ENCODE results near the gene NBPF1.
A peak's percentile ranks its signal among the peaks of the same experiment; 100 is the strongest.
"Not testable (repeated sequence)": the region's sequence is repeated elsewhere in the genome, so short reads cannot be mapped to it uniquely, and the experiment has no call there.

NBPF1 gene

GRCh38 chr1:16545682-16546095, 67.7 kb downstream of the NBPF1 start:
- DNase-seq (ENCODE audit: low read depth in 2 of 2): peak in 1 of 2 experiments; percentile 34

DNA sequence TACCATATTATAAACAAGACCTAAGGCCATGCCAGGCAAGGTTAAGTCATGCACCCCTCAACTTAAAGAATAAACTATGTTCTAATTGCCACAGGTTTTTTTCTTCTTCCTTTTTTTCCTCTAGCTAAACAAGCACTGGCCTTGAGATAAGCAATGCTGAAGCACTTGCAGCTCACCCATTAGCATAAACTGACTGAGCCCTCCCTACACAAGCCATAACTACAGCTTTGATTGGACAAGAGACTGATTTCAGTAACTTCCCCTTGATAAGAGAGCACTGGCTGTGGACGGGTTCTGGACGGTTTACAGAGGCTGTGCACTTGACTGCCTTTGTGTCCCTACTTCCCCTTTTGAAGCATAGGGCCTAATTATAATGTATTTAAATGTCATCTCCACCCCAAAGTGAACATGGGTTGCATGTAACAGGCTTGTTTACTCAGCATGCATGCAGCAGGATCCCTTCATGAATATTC, 72.9 kb downstream of the NBPF1 start:
- not testable (repeated sequence) for DNase-seq (ENCODE audit: low read depth in 2 of 2)

DNA sequence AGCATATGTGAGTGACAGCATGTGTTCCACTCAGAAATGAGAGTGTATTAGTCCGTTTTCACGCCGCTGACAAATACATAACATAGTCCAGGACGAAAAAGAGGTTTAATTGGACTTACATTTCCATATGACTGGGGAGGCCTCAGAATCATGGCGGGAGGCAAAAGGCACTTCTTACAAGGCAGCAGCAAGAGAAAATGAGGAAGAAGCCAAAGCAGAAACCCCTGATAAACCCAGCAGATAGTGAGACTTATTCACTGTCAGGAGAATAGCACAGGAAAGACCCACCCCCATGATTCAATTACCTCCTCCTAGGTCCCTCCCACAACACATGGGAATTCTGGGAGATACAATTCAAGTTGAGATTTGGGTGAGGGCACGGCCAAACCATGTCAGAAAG, 75.8 kb downstream of the NBPF1 start:
- DNase-seq (ENCODE audit: low read depth in 2 of 2): not testable (repeated sequence)

DNA sequence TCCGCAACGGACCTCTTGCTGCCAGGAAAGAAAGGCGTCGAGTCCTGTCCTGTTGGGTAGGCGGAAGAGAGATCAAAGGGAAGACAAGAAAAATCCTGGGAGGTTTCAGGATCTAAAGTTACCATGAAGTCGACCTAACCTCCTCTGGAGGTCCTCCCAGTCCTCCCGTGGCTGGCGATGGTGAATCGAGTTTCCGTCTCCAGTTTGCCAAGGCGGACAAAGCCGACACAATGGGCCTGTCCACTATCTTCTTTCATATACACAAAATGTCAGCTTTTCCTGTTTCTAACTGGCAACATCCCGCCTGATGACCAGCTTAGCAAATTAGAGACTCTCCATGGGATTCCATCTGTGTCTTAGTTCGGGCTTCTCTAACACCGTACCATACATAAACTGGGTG, 76.6 kb downstream of the NBPF1 start:
- DNase-seq (ENCODE audit: low read depth in 2 of 2): not testable (repeated sequence)

DNA sequence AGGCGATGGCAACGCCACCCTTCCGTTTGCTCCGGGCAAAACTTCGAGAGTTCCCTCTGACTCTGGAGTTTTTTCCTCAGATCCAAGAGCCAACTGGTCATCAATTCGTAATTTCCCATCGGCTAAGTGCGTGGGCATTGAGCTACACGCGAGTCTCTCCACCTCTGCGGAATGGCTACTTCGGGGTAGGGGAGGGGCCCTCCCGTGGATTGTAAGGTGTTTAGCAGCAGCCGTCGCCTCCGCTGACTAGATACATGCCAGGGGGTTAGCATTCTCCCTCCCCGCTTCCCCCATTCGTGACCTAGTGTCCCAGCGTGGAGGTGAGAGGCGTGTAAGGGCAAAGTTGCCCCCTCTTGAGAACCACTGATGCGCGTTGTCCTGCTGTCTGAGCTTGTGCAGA, 77.5 kb downstream of the NBPF1 start:
- not testable (repeated sequence) for DNase-seq (ENCODE audit: low read depth in 2 of 2)

DNA sequence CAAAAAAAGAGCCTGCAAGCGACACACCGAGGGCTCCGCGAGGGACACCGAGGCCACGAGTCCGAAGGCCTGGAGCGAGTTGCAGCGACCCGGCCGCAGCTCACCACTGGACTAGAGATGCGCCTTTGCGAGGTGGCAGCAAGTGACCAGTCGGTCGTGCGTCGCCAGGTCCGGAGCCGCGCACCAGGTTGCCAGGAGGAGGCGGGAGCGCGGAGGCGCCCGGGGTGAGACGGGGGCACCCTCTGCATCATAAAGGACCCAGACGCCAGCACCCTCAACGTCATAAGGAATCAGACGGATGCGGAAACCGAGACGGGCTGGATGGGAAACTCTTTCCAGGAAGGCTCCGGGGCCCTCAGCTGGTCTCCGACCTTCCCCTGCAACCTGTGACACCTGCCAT, 77.9 kb downstream of the NBPF1 start:
- DNase-seq (ENCODE audit: low read depth in 2 of 2): not testable (repeated sequence)

GRCh38 chr1:16534829-16535456, 78.4 kb downstream of the NBPF1 start:
- peak; percentile 24 to 56 for DNase-seq (ENCODE audit: low read depth in 2 of 2)

DNA sequence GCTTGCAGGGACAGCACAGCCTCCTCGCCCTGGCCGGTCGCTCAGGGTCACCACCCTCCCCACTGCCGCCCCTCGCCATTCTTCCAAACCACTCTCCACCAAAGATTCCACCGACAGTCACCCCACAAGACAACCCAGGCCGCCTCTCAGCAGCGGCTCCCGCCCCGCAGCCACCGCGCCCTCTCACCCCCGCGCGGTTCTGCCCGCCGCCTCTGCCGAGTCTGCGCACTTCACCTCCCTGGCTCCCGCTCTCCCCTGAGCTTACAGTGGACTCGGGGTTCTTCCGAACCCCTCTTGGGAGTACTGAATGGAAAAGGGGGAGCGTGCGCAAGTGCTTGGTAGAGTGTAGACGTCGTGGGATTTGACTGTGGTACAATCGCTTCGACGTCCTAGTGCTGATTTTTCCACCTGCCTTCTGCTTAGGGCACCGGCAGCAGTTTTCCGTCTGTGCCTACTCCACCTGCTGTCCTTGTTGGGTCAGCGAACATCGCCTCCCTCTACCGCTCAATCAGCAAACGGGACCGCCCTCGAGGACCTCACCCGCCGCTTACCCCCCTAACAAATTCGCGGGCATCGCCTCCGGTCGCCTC, 79.0 kb downstream of the NBPF1 start:
- DNase-seq (ENCODE audit: low read depth in 2 of 2): not testable (repeated sequence)

- DNase-seq (ENCODE audit: low read depth in 2 of 2): not testable (repeated sequence)
These were observed 81.0 kb downstream of the NBPF1 start for GRCh38 chr1:16532235-16532991.

DNA sequence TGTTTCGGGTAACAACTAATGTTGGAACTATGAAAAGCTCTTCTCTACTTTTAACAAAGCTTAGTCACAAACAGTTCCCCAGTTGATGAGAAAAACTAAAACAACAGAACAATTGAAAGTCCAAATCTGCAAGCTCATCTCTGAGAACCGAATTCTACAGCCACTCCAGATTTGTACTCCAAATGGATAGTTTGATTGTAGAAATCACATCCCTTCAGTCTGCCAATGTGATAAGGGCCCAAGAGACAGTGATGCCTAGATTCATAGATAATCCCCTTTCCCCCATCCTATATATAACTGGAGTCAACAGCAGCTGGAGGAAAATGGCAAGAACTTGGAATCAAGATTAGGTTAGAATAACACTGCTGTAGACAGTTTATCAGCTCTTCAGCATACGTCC, 85.0 kb downstream of the NBPF1 start:
- DNase-seq (ENCODE audit: low read depth in 2 of 2): not testable (repeated sequence)

DNA sequence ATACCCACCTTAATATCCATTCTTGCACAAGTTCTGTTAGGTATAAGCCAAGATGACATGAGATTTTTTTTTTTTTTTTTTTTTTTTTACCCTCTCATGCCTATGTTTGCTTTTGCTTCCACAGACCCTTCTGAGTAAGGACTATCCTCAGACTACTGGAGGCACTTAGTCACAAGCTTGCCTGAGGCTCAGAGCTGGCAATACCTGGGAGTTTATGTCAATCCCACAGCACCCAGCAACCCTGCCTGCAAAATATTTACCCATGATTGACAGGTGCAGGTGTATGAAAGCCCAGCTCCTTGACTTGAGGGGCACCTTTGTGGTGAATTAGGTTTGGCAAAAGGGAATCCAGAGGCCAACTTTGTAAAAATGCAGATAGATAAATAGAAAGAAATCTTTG, 87.6 kb downstream of the NBPF1 start:
- not testable (repeated sequence) for DNase-seq (ENCODE audit: low read depth in 2 of 2)

DNA sequence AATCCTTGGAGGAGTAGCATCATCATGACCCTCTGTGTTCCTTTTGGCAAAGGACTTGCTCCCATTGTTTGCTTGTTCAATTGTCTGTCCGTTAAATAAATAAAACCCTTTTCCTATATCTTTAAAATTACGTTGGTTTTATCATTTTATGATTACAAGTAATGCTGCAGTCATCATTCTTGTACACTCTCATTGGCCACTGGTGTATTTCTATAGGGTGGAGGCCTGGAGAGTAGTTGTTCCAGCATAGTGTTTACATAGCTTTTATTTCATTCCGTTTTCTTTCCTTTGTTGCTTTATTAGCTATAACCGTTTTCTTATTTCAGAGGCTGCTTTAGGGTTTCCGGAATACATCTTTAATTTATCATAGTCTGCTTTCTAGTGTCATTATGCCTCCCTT, 91.7 kb downstream of the NBPF1 start:
- not testable (repeated sequence) for DNase-seq (ENCODE audit: low read depth in 2 of 2)

- no peak for DNase-seq (ENCODE audit: low read depth in 2 of 2)
These were observed 92.1 kb downstream of the NBPF1 start for GRCh38 chr1:16521288-16521583.

GRCh38 chr1:16520435-16521287, 92.7 kb downstream of the NBPF1 start:
- not testable (repeated sequence) for DNase-seq (ENCODE audit: low read depth in 2 of 2)

DNA sequence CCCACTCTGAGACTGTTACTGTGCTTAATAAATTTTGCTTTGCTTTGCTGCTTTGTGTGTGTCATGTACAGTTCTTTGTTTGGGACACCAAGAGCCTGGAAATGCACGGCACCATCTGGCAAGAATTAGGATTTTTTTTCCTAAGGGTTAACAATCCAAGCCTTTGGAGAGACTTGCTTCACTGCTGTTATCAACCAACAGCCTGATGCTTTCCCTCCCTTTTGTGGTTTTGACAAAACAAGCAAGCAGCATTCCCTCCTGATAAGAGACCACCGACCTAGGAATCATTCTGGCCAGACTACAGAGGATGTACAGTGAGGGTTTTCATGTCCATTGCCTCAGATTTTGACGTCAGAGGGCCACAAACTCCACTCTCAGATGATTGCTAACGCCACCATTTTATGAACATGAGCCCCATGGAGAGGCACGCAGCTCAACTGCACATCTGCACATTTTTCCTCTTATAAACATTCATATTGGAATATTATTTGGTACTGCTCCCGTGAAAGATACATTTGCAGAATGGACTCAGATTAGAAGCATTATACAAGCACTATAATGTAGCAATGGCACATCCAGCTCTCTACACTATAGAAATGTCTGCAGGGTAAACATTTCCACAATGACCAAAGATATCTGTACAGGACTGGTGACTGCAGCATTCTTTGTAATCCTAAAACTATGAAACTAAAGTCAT, 94.0 kb downstream of the NBPF1 start:
- not testable (repeated sequence) for DNase-seq (ENCODE audit: low read depth in 2 of 2)

DNA sequence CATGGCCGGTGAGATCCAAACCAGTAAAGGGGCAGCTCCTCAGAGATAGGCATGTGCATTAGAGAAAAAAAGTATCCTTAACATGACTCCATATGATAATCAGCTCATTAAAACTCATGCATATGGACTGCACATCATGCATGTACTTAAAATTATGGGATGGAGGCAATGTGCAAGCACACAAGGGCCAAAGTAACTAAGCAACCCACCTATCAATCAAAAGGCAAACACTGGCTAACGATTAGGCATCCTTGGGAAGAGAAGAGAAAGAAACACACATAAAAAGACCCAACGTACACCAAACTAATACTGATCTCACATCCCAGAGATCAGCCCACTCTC, 94.5 kb downstream of the NBPF1 start:
- DNase-seq (ENCODE audit: low read depth in 2 of 2): not testable (repeated sequence)

GRCh38 chr1:16516694-16517410, 96.5 kb downstream of the NBPF1 start:
- not testable (repeated sequence) for DNase-seq (ENCODE audit: low read depth in 2 of 2)

DNA sequence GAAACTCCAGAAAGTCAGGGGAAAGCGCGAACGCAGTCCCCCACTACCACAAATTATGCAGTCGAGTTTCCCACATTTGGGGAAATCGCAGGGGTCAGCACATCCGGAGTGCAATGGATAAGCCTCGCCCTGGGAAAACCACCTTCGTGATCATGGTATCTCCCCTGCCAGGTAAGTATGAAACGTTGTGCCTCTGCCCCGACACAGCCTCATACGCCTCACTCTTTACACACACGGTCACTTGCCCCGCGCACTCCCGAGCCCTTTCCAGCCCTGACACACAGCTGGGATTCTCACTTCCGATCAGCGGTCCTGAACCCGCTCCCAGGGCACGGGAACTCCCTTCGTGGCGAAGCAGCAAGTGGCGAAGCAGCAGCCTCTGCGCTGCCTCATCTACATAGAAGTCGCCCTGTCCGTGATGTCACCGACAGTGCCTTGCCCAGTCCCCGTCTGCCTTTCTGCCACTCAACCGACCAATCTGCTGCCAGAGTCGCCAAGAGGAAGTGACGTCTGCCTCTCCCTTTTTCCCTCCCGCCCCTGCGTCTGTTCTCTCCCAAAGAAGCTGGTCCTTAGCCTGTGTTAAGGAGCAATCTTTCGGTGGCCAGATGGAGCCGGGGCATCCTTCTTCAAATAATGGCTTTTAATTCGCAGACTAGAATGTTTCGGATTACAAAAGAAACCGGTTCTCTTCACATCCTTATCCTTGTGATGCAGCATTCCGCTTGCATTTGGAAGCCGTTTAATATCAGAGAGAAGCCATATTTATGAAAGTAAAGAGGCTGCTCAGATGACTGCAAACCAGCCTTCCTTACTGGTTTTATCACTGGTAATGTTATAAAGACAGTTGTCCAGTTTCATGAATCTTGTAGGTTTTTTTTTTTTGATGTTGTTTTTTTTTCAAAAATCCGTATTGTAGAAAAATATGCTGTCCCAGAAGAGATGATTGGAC, 99.0 kb downstream of the NBPF1 start, which contains the start of gene RNU1-1:
Gene RNU1-1 (minus strand): TSS at position 179 of the 949 bp plus-strand sequence.
- DNase-seq (ENCODE audit: low read depth in 2 of 2): peak; percentile 48 to 58

DNA sequence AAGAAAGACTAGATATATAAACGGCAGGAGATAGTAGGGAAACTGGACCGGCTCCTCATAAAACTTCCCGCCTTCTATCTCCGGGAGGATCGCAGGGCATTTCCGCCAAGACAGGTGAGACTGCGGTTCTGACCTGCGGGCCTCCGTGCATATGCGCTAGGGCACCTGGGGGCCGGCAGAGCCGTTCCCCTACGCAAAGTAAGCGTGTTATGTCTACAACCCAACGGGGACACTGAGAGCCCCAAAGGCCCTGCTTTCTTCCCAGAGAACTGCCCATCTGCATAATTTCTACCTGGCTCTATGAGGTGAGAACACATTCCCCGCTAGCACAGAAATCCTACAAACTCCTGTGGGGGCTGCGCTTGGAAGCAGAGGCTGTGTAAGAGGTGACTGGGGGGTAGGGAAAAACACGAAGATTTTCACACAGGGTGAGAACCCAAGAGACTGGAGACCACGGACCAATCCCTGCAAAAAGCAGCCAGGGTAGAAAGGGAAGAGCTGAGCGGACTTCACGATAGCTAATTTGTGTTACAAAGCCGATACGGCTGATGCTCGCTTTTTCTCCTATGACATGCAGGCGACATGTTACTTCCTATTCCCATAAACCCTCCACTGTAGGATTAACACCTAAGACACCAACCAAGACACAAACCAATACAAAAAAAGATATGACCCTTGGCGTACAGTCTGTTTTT, 99.8 kb downstream of the NBPF1 start:
- DNase-seq (ENCODE audit: low read depth in 2 of 2): peak; percentile 49 to 68
